Measurements from ENCODE around the gene ADAMTS2. TPM values are rescaled to one million over a fixed set of nuclear protein-coding genes. Genes with fewer than 3 reads are reported as not detected.

The ADAMTS2 gene
- total RNA-seq, 1 donor from 2014 or later, result 1.2 TPM

DNA sequence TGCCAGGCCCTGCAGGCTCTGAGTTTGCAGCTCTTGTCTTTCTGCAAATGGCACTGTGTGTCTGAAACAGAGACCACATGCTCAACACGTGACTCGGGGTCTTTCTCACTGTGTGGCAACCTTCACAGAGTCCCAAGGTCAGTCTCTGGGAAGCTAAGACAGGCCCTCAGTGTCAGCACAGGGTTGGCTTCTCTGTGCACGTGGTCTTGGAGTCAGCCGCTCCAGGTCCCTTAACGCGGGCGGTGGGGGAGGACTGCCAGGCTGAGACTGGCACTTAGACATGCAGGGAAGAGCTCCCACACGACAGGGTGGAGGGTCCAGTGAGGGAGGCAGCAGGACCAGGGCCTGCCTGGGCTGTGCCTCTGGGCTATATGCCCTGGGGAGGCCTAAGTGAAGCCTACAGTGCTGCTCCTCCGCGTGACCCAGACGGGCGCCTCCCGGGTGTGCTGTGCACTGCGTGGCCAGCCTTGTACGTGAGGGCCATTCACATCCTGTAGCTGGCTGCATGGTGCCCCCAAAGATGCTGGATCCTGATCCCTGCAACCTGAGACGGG lies 76.8 kb downstream of the ADAMTS2 start:
- peaks cover 4% of the 10 kb centered on the region for H3K27me3 Mint-ChIP-seq (ENCODE audit: insufficient read depth, low read depth)
- Histone ChIP-seq H3K4me3 (no peak overlapping the region), H3K4me2 (no peak overlapping the region), H3K27ac (no peak overlapping the region), H3K4me1 (peaks cover 16% of the 10 kb centered on the region), H4K20me1 (ENCODE audit: low read depth) (no peaks in the 10 kb centered on the region), H3K79me2 (ENCODE audit: low read depth) (no peaks in the 10 kb centered on the region), H3F3A (ENCODE audit: low read depth) (no peaks in the 10 kb centered on the region), H3K9ac (no peak overlapping the region), H3K27me3 (no peaks in the 10 kb centered on the region), H2AFZ (replicated peaks) (no peak overlapping the region), H3K36me3 (no peaks in the 10 kb centered on the region), H3K9me3 (ENCODE audit: low read depth) (no peaks in the 10 kb centered on the region)
- TF ChIP-seq EZH2phosphoT487 (IDR thresholded peaks at IDR 0.05) (no peak), EZH2 (IDR thresholded peaks at IDR 0.05) (no peak)
- TF ChIP-seq, protein P1, sequence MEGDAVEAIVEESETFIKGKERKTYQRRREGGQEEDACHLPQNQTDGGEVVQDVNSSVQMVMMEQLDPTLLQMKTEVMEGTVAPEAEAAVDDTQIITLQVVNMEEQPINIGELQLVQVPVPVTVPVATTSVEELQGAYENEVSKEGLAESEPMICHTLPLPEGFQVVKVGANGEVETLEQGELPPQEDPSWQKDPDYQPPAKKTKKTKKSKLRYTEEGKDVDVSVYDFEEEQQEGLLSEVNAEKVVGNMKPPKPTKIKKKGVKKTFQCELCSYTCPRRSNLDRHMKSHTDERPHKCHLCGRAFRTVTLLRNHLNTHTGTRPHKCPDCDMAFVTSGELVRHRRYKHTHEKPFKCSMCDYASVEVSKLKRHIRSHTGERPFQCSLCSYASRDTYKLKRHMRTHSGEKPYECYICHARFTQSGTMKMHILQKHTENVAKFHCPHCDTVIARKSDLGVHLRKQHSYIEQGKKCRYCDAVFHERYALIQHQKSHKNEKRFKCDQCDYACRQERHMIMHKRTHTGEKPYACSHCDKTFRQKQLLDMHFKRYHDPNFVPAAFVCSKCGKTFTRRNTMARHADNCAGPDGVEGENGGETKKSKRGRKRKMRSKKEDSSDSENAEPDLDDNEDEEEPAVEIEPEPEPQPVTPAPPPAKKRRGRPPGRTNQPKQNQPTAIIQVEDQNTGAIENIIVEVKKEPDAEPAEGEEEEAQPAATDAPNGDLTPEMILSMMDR (IDR thresholded peaks at IDR 0.05), result no peak
- H3K4me1 Mint-ChIP-seq, result peaks cover 16% of the 10 kb centered on the region
- peak overlapping the region; percentile 82 for H3K27ac Mint-ChIP-seq
- H3K9me3 Mint-ChIP-seq, result no peaks in the 10 kb centered on the region
- no peak overlapping the region for H3K4me3 Mint-ChIP-seq
- H3K36me3 Mint-ChIP-seq, result no peaks in the 10 kb centered on the region
- DNase-seq (ENCODE audit: low spot score), result no peak

- no peak overlapping the region for H3K27ac ChIP-seq
- no peaks in the 10 kb centered on the region for H3K36me3 ChIP-seq
- no peaks in the 10 kb centered on the region for H3K36me3 Mint-ChIP-seq
- no peaks in the 10 kb centered on the region for H3K9me3 Mint-ChIP-seq
- H3K4me1 ChIP-seq, result peaks cover 14% of the 10 kb centered on the region
- H3K4me3 ChIP-seq, result no peak overlapping the region
- peaks cover 4% of the 10 kb centered on the region for H3K27me3 Mint-ChIP-seq (ENCODE audit: insufficient read depth, low read depth)
- no peaks in the 10 kb centered on the region for H3F3A ChIP-seq (ENCODE audit: low read depth)
- H4K20me1 ChIP-seq (ENCODE audit: low read depth), result no peaks in the 10 kb centered on the region
- H3K4me3 Mint-ChIP-seq, result no peak overlapping the region
- no peak overlapping the region for H3K9ac ChIP-seq
- TF ChIP-seq EZH2phosphoT487 (IDR thresholded peaks at IDR 0.05) (no peak), EZH2 (IDR thresholded peaks at IDR 0.05) (no peak)
- TF ChIP-seq, protein P1 (IDR thresholded peaks at IDR 0.05), result no peak
- no peak overlapping the region for H2AFZ ChIP-seq (replicated peaks)
- no peak overlapping the region for H3K4me2 ChIP-seq
- H3K27me3 ChIP-seq, result no peaks in the 10 kb centered on the region
- H3K4me1 Mint-ChIP-seq, result peaks cover 8% of the 10 kb centered on the region
- H3K9me3 ChIP-seq (ENCODE audit: low read depth), result no peaks in the 10 kb centered on the region
- no peak for DNase-seq (ENCODE audit: low spot score)
- H3K27ac Mint-ChIP-seq, result peak overlapping the region; percentile 82
- H3K79me2 ChIP-seq (ENCODE audit: low read depth), result no peaks in the 10 kb centered on the region
These were observed 77.6 kb downstream of the ADAMTS2 start for GRCh38 chr5:179267671-179268083.

GRCh38 chr5:179267071-179267670 lies 78.1 kb downstream of the ADAMTS2 start:
- H3K27ac Mint-ChIP-seq, result no peak overlapping the region
- Histone ChIP-seq H4K20me1 (ENCODE audit: low read depth) (no peaks in the 10 kb centered on the region), H2AFZ (replicated peaks) (no peak overlapping the region), H3K4me1 (peaks cover 11% of the 10 kb centered on the region), H3K4me3 (no peak overlapping the region), H3K9me3 (ENCODE audit: low read depth) (no peaks in the 10 kb centered on the region), H3K9ac (no peak overlapping the region), H3K27ac (no peak overlapping the region), H3K4me2 (no peak overlapping the region), H3K36me3 (no peaks in the 10 kb centered on the region), H3F3A (ENCODE audit: low read depth) (no peaks in the 10 kb centered on the region), H3K79me2 (ENCODE audit: low read depth) (no peaks in the 10 kb centered on the region), H3K27me3 (no peaks in the 10 kb centered on the region)
- peak; percentile 28 for DNase-seq (ENCODE audit: low spot score)
- H3K36me3 Mint-ChIP-seq, result no peaks in the 10 kb centered on the region
- H3K4me1 Mint-ChIP-seq, result peaks cover 13% of the 10 kb centered on the region
- TF ChIP-seq, protein P1 (IDR thresholded peaks at IDR 0.05), result peak; percentile 21
- TF ChIP-seq EZH2phosphoT487 (IDR thresholded peaks at IDR 0.05) (no peak), EZH2 (IDR thresholded peaks at IDR 0.05) (no peak)
- H3K4me3 Mint-ChIP-seq, result no peak overlapping the region
- no peaks in the 10 kb centered on the region for H3K9me3 Mint-ChIP-seq
- H3K27me3 Mint-ChIP-seq (ENCODE audit: insufficient read depth, low read depth), result peaks cover 4% of the 10 kb centered on the region

Data from neural progenitor cell (in vitro differentiated cells).